ENCODE data around the gene APOL3. TPM values are rescaled to one million over a fixed set of nuclear protein-coding genes. Genes with fewer than 3 reads are reported as not detected.
A peak's percentile ranks its signal among the peaks of the same experiment; 100 is the strongest.

Gene APOL3
- total RNA-seq, 4 donors from 2014 or later, result 14.8 to 98.2 (median 16.5) TPM

GRCh38 chr22:36151006-36151595 is 9.5 kb downstream of the APOL3 start:
- H3K4me1 ChIP-seq, result peaks cover 0 to 19% (median 7%) of the 10 kb centered on the region in 4 donors
- H3K4me3 ChIP-seq, result no peak overlapping the region
- TF ChIP-seq POLR2A (IDR thresholded peaks at IDR 0.05), result no peak
- TF ChIP-seq, protein P1, sequence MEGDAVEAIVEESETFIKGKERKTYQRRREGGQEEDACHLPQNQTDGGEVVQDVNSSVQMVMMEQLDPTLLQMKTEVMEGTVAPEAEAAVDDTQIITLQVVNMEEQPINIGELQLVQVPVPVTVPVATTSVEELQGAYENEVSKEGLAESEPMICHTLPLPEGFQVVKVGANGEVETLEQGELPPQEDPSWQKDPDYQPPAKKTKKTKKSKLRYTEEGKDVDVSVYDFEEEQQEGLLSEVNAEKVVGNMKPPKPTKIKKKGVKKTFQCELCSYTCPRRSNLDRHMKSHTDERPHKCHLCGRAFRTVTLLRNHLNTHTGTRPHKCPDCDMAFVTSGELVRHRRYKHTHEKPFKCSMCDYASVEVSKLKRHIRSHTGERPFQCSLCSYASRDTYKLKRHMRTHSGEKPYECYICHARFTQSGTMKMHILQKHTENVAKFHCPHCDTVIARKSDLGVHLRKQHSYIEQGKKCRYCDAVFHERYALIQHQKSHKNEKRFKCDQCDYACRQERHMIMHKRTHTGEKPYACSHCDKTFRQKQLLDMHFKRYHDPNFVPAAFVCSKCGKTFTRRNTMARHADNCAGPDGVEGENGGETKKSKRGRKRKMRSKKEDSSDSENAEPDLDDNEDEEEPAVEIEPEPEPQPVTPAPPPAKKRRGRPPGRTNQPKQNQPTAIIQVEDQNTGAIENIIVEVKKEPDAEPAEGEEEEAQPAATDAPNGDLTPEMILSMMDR (IDR thresholded peaks at IDR 0.05), result no peak
- peaks cover 0 to 11% (median 0%) of the 10 kb centered on the region in 3 donors for H3K36me3 ChIP-seq
- H3K27ac ChIP-seq, result peak overlapping the region in 2 of 4 donors; percentile 1 to 24
- DNase-seq, result peak in 1 of 3 donors; percentile 30
- no peaks in the 10 kb centered on the region for H3K9me3 ChIP-seq
- H3K27me3 ChIP-seq, result no peaks in the 10 kb centered on the region

DNA sequence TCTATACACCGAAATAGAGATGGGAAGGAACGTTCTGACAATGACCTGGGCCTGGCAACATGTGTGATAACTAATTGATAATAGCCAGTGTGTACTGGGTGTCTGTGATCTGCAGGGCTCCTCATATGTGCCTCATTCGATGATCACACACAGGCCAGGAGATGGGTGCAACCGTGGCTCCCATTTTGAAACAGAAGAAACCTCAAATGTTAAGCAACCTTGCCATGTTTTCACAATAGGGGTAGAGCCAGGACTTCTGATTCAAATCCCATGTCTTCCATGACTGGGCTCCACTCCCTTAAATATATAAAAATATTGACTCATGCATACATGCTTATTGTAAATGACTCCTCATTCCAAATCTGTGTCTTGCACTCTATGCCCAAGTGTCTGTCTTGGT is 11.1 kb downstream of the APOL3 start:
- TF ChIP-seq, protein P1 (IDR thresholded peaks at IDR 0.05), result no peak
- TF ChIP-seq POLR2A (IDR thresholded peaks at IDR 0.05), result no peak
- Histone ChIP-seq H3K9me3 (no peaks in the 10 kb centered on the region), H3K36me3 (peaks cover 0 to 14% (median 0%) of the 10 kb centered on the region in 3 donors), H3K4me1 (peaks cover 0 to 2% (median 0%) of the 10 kb centered on the region in 4 donors), H3K27me3 (no peaks in the 10 kb centered on the region), H3K27ac (no peak overlapping the region), H3K4me3 (no peak overlapping the region)
- peak in 1 of 3 donors; percentile 11 for DNase-seq

GRCh38 chr22:36148411-36148810 is 12.1 kb downstream of the APOL3 start:
- Histone ChIP-seq H3K27me3 (no peaks in the 10 kb centered on the region), H3K9me3 (no peaks in the 10 kb centered on the region), H3K27ac (no peak overlapping the region), H3K4me1 (no peaks in the 10 kb centered on the region), H3K4me3 (no peak overlapping the region), H3K36me3 (peaks cover 0 to 20% (median 0%) of the 10 kb centered on the region in 3 donors)
- TF ChIP-seq, protein P1 (IDR thresholded peaks at IDR 0.05), result no peak
- no peak for TF ChIP-seq POLR2A (IDR thresholded peaks at IDR 0.05)
- DNase-seq, result peak in 1 of 3 donors; percentile 38

- H3K9me3 ChIP-seq, result no peaks in the 10 kb centered on the region
- no peak overlapping the region for H3K4me3 ChIP-seq
- no peak for TF ChIP-seq POLR2A (IDR thresholded peaks at IDR 0.05)
- TF ChIP-seq, protein P1 (IDR thresholded peaks at IDR 0.05), result no peak
- no peak overlapping the region for H3K27ac ChIP-seq
- H3K4me1 ChIP-seq, result no peaks in the 10 kb centered on the region
- H3K36me3 ChIP-seq, result peaks cover 0 to 26% (median 0%) of the 10 kb centered on the region in 3 donors
- H3K27me3 ChIP-seq, result no peaks in the 10 kb centered on the region
- DNase-seq, result peak in 1 of 3 donors; percentile 37
These were observed 13.3 kb downstream of the APOL3 start for GRCh38 chr22:36147196-36147791.

- Histone ChIP-seq H3K27me3 (no peaks in the 10 kb centered on the region), H3K4me3 (no peak overlapping the region), H3K4me1 (no peaks in the 10 kb centered on the region), H3K27ac (peak overlapping the region in 1 of 4 donors; percentile 25), H3K9me3 (no peaks in the 10 kb centered on the region), H3K36me3 (peaks cover 0 to 37% (median 0%) of the 10 kb centered on the region in 3 donors)
- peak in 1 of 3 donors; percentile 25 for DNase-seq
- no peak for TF ChIP-seq POLR2A (IDR thresholded peaks at IDR 0.05)
- TF ChIP-seq, protein P1 (IDR thresholded peaks at IDR 0.05), result no peak
These were observed 14.7 kb downstream of the APOL3 start for GRCh38 chr22:36145881-36146280.

All from Peyer's patch (tissue), 4 donors.